ENCODE results near the gene MMRN2.

DNA sequence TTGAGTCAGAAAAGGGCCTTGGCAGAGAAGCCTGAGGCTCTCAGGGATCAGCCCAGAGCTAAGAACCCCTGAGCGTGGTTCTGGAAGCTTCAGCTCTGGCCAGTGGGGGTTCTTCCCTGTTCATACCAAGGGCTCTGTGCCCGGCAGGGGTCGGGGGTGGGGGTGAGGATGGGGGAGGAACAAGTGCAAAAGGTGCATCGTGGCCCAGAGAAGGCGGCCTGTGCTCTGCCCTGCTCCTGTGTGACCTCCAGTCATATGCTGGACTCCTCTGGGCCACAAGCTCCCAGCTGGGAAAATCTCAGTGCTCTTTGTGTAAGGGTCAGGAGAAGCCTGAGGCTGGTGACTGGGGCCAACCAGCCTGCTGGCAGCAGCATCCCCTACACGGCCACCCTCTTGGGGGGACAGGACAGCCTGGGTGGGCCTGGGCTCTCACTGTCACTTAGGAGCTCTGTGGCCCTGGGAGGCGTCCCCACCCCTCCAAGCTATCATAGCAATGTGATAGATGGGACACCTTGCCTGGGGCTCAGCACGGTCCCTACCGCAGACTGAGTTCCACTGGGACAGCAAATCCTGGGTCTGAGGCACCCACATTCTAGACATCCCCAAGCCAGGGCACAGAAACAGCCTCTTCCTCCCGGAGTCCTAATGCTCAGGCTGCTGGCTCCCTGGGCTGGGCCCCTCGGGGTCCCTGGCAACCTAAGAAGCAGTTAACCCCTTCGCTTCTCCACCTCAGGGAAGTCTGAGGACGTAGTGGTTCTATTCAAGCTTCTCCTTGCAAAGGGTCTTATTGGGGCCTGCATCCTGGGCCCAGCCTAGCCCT lies 2.5 kb downstream of the MMRN2 start:
- TF ChIP-seq, protein P1, sequence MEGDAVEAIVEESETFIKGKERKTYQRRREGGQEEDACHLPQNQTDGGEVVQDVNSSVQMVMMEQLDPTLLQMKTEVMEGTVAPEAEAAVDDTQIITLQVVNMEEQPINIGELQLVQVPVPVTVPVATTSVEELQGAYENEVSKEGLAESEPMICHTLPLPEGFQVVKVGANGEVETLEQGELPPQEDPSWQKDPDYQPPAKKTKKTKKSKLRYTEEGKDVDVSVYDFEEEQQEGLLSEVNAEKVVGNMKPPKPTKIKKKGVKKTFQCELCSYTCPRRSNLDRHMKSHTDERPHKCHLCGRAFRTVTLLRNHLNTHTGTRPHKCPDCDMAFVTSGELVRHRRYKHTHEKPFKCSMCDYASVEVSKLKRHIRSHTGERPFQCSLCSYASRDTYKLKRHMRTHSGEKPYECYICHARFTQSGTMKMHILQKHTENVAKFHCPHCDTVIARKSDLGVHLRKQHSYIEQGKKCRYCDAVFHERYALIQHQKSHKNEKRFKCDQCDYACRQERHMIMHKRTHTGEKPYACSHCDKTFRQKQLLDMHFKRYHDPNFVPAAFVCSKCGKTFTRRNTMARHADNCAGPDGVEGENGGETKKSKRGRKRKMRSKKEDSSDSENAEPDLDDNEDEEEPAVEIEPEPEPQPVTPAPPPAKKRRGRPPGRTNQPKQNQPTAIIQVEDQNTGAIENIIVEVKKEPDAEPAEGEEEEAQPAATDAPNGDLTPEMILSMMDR (IDR thresholded peaks at IDR 0.05) = no peak
- TF ChIP-seq POLR2AphosphoS5 (IDR thresholded peaks at IDR 0.05) (no peak), EP300 (IDR thresholded peaks at IDR 0.05) (no peak), POLR2A (IDR thresholded peaks at IDR 0.05) (no peak)

Measured in sigmoid colon (tissue), 4 donors.